Esophagus muscularis mucosa (tissue), 4 donors: ENCODE measurements around the gene TENM3.

Experiments
- EP300 ChIP-seq: sonication (generic); formaldehyde crosslinking; IDR thresholded peaks from one replicate; pipeline ENCODE4 v1.6.1; 2017; ENCODE audit warnings: antibody characterized with exemption
- POLR2A ChIP-seq: fragments of 450-650 bp; IDR thresholded peaks from one replicate; pipeline ENCODE4 v1.6.1; 2017; ENCODE audit warnings: antibody characterized with exemption, moderate library complexity, mild to moderate bottlenecking, low read depth
- TF ChIP-seq, protein P1 (sequence below), 3 experiments: fragments of 200-600 bp in 2 of 3; fragments of 450-650 bp in 1 of 3; sonication (generic) in 2 of 3; IDR thresholded peaks; one replicate each; pipeline ENCODE4 v1.5.1; 2017 to 2019; ENCODE audit warnings: antibody characterized with exemption in 3 of 3, mild to moderate bottlenecking in 2 of 3, moderate library complexity in 1 of 3

DNA sequence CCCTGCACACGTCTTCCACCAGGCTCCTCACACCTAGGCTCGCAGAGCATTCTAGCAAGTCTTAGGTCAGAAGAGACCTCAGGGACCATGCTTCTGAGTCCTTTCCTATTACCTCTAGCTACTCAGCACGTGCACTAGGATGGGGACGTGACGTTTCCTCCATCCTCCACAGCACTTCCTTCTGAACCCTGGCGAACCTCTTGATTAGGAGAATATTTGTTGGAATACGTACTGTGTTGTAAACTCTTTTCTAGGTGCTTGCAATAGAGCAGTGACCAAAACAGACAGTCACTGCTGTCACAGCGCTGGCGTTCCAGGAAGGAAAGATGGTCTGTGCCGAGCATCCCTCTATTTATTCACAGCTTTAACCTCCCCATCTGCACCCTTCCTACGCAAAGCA lies 12.9 kb upstream of the TENM3 start:
- TF ChIP-seq, protein P1, sequence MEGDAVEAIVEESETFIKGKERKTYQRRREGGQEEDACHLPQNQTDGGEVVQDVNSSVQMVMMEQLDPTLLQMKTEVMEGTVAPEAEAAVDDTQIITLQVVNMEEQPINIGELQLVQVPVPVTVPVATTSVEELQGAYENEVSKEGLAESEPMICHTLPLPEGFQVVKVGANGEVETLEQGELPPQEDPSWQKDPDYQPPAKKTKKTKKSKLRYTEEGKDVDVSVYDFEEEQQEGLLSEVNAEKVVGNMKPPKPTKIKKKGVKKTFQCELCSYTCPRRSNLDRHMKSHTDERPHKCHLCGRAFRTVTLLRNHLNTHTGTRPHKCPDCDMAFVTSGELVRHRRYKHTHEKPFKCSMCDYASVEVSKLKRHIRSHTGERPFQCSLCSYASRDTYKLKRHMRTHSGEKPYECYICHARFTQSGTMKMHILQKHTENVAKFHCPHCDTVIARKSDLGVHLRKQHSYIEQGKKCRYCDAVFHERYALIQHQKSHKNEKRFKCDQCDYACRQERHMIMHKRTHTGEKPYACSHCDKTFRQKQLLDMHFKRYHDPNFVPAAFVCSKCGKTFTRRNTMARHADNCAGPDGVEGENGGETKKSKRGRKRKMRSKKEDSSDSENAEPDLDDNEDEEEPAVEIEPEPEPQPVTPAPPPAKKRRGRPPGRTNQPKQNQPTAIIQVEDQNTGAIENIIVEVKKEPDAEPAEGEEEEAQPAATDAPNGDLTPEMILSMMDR (IDR thresholded peaks at IDR 0.05), result no peak
- TF ChIP-seq EP300 (no peak), POLR2A (no peak)
